ENCODE measurements around the gene SYNE1.

- no peak for TF ChIP-seq GATA3 (IDR thresholded peaks at IDR 0.05; ENCODE audit: low read depth, low read length)
- TF ChIP-seq GATA2 (IDR thresholded peaks at IDR 0.05; ENCODE audit: low read depth, low read length), result no peak
Measured at GRCh38 chr6:152312434-152312833, 324.7 kb downstream of the SYNE1 start.

Data from SH-SY5Y (cell line).